Coronary artery (tissue), 2 donors: ENCODE measurements around the gene ELP6.

Experiments
- DNase-seq: peaks from one replicate; pipeline ENCODE4 v3.0.0-alpha.2; 2017; ENCODE audit warnings: low spot score
- H3K27ac ChIP-seq, 2 donors: fragments of 200-600 bp; sonication (generic); one replicate each; pipeline ENCODE4 v1.5.1; 2016 to 2019
- H3K4me3 ChIP-seq: fragments of 200-600 bp; sonication (generic); 2 replicates; pipeline ENCODE4 v1.5.1; 2016; ENCODE audit warnings: mild to moderate bottlenecking, moderate library complexity
- TF ChIP-seq, protein P1 (sequence below): fragments of 200-600 bp; sonication (generic); IDR thresholded peaks from one replicate; pipeline ENCODE4 v1.5.1; 2019; ENCODE audit warnings: antibody characterized with exemption

ELP6 gene

DNA sequence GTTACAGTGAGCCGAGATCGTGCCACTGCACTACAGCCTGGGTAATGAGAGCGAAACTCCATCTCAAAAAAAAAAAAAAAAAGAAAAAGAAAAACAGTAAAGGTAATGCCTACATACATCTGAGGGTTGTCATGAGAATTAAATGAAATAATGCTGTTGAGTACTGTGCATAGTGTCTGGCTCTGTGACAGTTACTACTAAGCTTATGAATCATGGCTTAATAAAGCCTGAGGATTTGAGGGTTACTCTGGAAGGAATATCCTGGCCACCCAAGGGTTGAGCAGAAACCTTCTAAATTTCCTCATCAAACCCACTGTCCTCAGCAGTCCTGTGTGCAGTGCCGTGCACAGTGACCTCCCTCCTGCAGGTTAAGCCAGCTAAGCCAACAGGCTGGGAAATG is 26.8 kb upstream of the ELP6 start:
- Histone ChIP-seq H3K4me3 (no peak overlapping the region), H3K27ac (no peak overlapping the region)
- DNase-seq: no peak
- TF ChIP-seq, protein P1, sequence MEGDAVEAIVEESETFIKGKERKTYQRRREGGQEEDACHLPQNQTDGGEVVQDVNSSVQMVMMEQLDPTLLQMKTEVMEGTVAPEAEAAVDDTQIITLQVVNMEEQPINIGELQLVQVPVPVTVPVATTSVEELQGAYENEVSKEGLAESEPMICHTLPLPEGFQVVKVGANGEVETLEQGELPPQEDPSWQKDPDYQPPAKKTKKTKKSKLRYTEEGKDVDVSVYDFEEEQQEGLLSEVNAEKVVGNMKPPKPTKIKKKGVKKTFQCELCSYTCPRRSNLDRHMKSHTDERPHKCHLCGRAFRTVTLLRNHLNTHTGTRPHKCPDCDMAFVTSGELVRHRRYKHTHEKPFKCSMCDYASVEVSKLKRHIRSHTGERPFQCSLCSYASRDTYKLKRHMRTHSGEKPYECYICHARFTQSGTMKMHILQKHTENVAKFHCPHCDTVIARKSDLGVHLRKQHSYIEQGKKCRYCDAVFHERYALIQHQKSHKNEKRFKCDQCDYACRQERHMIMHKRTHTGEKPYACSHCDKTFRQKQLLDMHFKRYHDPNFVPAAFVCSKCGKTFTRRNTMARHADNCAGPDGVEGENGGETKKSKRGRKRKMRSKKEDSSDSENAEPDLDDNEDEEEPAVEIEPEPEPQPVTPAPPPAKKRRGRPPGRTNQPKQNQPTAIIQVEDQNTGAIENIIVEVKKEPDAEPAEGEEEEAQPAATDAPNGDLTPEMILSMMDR: no peak

DNA sequence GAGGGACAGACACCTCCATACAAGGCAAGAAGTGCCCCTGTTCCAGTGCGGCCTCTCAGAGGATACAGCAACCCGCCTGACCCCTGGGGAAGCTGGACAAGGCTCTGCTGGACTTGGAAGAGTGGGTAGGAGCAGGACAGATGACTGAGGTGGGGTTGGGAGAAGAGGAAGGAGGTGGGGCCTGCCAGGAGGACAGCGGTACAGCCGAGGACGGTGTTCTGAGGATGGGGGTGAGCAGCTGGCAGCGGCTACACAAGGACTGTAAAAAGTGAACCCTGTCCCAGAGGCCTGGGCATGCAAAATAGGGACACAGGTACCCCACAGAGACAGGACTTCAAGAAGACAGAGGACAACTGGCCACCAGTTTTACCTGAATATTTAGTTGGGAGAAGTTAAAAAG is 23.5 kb upstream of the ELP6 start:
- TF ChIP-seq, protein P1: no peak
- H3K27ac ChIP-seq: no peak overlapping the region
- no peak overlapping the region for H3K4me3 ChIP-seq
- no peak for DNase-seq

DNA sequence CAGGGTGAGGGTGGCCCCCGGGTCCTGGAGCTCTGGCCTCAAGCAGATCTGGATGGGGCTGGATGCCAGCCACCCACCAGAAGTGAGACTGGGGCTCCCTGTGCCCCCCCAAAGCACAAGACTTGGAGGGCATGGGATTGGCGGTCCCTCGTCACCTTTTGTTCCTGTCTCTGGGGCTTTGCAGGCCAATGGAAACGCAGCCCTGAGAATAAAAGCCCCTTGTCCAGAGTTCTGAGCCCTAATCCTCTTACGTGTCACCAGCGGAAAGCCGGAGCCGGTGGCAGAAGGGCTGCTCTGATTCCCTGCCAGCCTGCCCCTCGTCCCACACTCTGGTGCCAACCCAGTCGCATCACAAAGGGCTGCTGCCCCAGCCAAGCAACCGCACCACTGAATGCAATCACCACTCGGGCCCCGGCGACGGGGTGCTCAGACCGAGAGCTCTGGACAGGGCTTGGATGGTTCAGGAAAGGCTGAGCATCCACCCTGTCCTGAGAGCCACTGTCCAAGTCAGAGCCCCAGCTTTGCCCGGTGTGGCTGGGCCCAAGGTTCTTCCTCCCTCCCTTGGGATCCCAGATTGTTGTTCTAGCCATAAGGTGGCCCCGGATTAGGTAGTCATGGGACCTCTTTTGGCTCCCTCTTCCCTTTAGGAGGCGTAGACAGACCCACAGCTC is 22.8 kb upstream of the ELP6 start:
- TF ChIP-seq, protein P1: no peak
- DNase-seq: no peak

DNA sequence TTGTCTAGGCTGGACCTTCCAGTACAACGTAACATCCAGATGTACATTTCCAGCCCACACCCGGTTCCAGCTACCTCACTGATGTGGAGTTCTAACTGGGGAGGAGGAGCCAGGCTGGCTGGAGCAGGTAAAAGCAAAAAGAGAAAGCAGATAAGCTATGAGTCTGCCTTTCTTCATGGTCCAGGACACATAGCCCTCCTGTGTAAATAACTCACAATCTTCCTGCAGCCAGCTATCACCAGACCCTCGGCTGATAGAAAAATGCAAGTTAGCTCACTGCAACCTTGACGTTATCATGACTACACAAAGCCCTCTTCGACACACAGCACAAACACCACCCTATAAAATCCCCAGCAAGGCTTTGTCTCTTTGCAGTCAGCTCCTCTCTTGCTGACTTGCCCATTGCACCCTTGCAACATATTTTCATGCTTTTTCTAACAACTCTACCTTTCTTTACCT is 20.5 kb upstream of the ELP6 start:
- Histone ChIP-seq H3K27ac (no peak overlapping the region), H3K4me3 (no peak overlapping the region)
- DNase-seq: no peak
- TF ChIP-seq, protein P1: no peak

More for the DNA sequence above, 22.8 kb upstream of the ELP6 start:
- H3K27ac ChIP-seq: no peak overlapping the region
- no peak overlapping the region for H3K4me3 ChIP-seq

DNA sequence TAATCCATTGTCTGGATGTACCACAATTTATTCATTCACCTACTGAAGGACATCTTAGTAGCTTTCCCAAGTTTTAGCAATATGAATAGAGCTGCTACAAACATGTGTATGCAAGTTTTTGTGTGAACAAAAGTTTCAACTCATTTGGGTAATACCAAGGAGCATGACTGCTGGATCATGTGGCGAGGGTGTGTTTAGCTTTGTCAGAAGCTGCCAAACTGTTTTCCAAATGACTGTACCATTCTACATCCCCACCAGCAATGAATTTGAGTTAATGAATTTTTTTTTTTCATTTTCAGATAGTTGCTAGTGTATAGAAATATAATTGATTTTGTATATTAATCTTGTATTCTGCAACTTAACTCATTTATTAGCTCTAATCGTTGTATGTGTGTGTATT is 20.0 kb upstream of the ELP6 start:
- Histone ChIP-seq H3K27ac (no peak overlapping the region), H3K4me3 (no peak overlapping the region)
- DNase-seq: no peak
- TF ChIP-seq, protein P1: no peak

DNA sequence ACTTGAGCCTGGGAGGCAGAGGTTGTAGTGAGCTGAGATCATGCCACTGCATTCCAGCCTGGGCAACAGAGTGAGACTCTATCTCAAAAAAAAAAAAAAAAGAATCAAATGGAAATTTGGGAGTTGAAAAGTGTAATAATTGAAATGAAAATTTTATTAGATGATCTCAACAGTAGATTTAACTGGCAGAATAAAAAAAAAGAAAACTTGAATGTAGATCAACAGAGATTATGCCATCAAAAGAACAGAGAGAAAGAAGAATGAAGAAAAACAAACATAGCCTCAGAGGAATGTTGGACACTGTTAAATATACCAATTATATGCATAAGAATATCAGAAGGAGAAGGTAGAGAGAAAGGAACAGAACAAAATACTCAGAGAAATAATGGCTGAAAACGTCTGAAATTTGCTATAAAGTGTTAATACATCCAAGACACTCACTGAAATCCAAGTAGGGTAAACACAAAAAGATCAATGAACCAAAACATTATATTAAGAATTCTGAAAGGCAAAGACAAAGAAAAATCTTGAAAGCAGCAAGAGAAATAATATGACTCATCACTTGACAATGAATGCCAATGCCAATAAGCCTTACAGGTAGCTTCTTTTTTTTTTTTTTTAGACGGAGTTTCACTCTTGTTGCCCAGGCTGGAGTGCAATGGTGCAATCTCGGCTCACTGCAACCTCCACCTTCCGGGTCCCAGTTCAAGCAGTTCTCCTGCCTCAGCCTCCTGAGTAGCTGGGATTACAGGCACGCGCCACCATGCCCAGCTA is 14.6 kb upstream of the ELP6 start:
- no peak for DNase-seq
- H3K27ac ChIP-seq: no peak overlapping the region
- H3K4me3 ChIP-seq: no peak overlapping the region
- TF ChIP-seq, protein P1: no peak

DNA sequence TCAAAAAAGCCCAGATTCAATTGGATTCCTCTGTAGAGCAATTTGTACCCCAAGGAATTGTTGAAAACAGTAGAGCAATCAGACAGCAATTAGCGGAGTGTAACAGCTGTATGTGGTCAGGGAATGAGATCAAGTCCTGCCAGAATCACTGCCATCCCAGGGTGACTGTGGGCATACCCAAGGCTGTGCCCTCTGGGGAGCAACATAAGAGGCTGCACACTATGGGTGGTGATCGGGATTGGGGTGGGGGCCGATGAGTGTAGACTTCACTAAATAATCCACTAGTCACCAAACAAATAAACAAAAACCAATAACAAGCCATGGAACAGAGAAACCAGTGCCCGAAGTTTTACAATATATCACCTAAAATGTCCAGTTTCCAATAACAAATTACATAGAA is 12.1 kb upstream of the ELP6 start:
- Histone ChIP-seq H3K27ac (no peak overlapping the region), H3K4me3 (no peak overlapping the region)
- TF ChIP-seq, protein P1: no peak
- no peak for DNase-seq
